ENCODE results near the gene CDH4.

Gene CDH4

GRCh38 chr20:61772828-61773631 is 521.0 kb downstream of the CDH4 start:
- TF ChIP-seq EGR1 (IDR thresholded peaks at IDR 0.05) (no peak), ZBTB7A (IDR thresholded peaks at IDR 0.05; ENCODE audit: low read depth) (no peak), TCF12 (IDR thresholded peaks at IDR 0.05; ENCODE audit: low read depth) (no peak), MAX (IDR thresholded peaks at IDR 0.05) (no peak), YY1 (IDR thresholded peaks at IDR 0.05; ENCODE audit: low read depth) (no peak), EP300 (IDR thresholded peaks at IDR 0.05; ENCODE audit: borderline replicate concordance) (no peak), TEAD4 (IDR thresholded peaks at IDR 0.05) (no peak), REST (IDR thresholded peaks at IDR 0.05; ENCODE audit: low read depth) (no peak), CREB1 (IDR thresholded peaks at IDR 0.05; ENCODE audit: low read depth) (no peak), NFIC (IDR thresholded peaks at IDR 0.05) (no peak), TAF1 (IDR thresholded peaks at IDR 0.05; ENCODE audit: low read depth) (no peak), CEBPB (IDR thresholded peaks at IDR 0.05) (no peak), FOXM1 (IDR thresholded peaks at IDR 0.05; ENCODE audit: borderline replicate concordance, low read depth) (no peak), RAD21 (IDR thresholded peaks at IDR 0.05; ENCODE audit: low read depth) (no peak), USF1 (IDR thresholded peaks at IDR 0.05) (no peak)

- TF ChIP-seq MAX (IDR thresholded peaks at IDR 0.05) (no peak), ZBTB7A (IDR thresholded peaks at IDR 0.05; ENCODE audit: low read depth) (no peak), EGR1 (IDR thresholded peaks at IDR 0.05) (no peak), TEAD4 (IDR thresholded peaks at IDR 0.05) (no peak), EP300 (IDR thresholded peaks at IDR 0.05; ENCODE audit: borderline replicate concordance) (no peak), TAF1 (IDR thresholded peaks at IDR 0.05; ENCODE audit: low read depth) (no peak), NFIC (IDR thresholded peaks at IDR 0.05) (no peak)
Observed at GRCh38 chr20:61773926-61774587, 522.0 kb downstream of the CDH4 start.

GRCh38 chr20:61775423-61775822 is 523.4 kb downstream of the CDH4 start:
- TF ChIP-seq YY1 (IDR thresholded peaks at IDR 0.05; ENCODE audit: low read depth) (no peak), REST (IDR thresholded peaks at IDR 0.05; ENCODE audit: low read depth) (no peak), NFIC (IDR thresholded peaks at IDR 0.05) (no peak), EGR1 (IDR thresholded peaks at IDR 0.05) (no peak), TCF12 (IDR thresholded peaks at IDR 0.05; ENCODE audit: low read depth) (no peak), EP300 (IDR thresholded peaks at IDR 0.05; ENCODE audit: borderline replicate concordance) (no peak), TEAD4 (IDR thresholded peaks at IDR 0.05) (no peak), CEBPB (IDR thresholded peaks at IDR 0.05) (no peak), TAF1 (IDR thresholded peaks at IDR 0.05; ENCODE audit: low read depth) (no peak), MAX (IDR thresholded peaks at IDR 0.05) (no peak), ZBTB7A (IDR thresholded peaks at IDR 0.05; ENCODE audit: low read depth) (no peak), RAD21 (IDR thresholded peaks at IDR 0.05; ENCODE audit: low read depth) (no peak)

- no peak for TF ChIP-seq TAF1 (IDR thresholded peaks at IDR 0.05; ENCODE audit: low read depth)
- TF ChIP-seq YY1 (IDR thresholded peaks at IDR 0.05; ENCODE audit: low read depth) = no peak
- TF ChIP-seq TCF12 (IDR thresholded peaks at IDR 0.05; ENCODE audit: low read depth) = no peak
- no peak for TF ChIP-seq FOXM1 (IDR thresholded peaks at IDR 0.05; ENCODE audit: borderline replicate concordance, low read depth)
- no peak for TF ChIP-seq CEBPB (IDR thresholded peaks at IDR 0.05)
- TF ChIP-seq MAX (IDR thresholded peaks at IDR 0.05) = no peak
- no peak for TF ChIP-seq RAD21 (IDR thresholded peaks at IDR 0.05; ENCODE audit: low read depth)
- TF ChIP-seq EP300 (IDR thresholded peaks at IDR 0.05; ENCODE audit: borderline replicate concordance) = no peak
- no peak for TF ChIP-seq CREB1 (IDR thresholded peaks at IDR 0.05; ENCODE audit: low read depth)
- TF ChIP-seq TEAD4 (IDR thresholded peaks at IDR 0.05) = no peak
- no peak for TF ChIP-seq REST (IDR thresholded peaks at IDR 0.05; ENCODE audit: low read depth)
- TF ChIP-seq NFIC (IDR thresholded peaks at IDR 0.05) = no peak
- TF ChIP-seq EGR1 (IDR thresholded peaks at IDR 0.05) = no peak
- TF ChIP-seq USF1 (IDR thresholded peaks at IDR 0.05) = no peak
- no peak for TF ChIP-seq ZBTB7A (IDR thresholded peaks at IDR 0.05; ENCODE audit: low read depth)
Observed at GRCh38 chr20:61776491-61777075, 524.5 kb downstream of the CDH4 start.

Measured in Ishikawa (cell line).